Caco-2 (cell line): ENCODE results near the gene LOC101059915.
A peak's percentile ranks its signal among the peaks of the same experiment; 100 is the strongest.

Experiments
- BruUV-seq: library from RNA; stranded (reverse); fragments of 400-500 nt; replicated peaks from 2 replicates; lab custom pipeline; 2021; lab: Mats Ljungman, UMichigan
- CTCF ChIA-PET: fragments of 300-600 bp; sonication (Branson Sonifier 250); formaldehyde crosslinking; loops from one replicate; lab custom pipeline; 2022; ENCODE audit warnings: antibody characterized with exemption; lab: Charles Lee
- POLR2A ChIA-PET: fragments of 300-600 bp; sonication (Branson Sonifier 250); formaldehyde crosslinking; loops from one replicate; lab custom pipeline; 2022; ENCODE audit warnings: antibody characterized with exemption; lab: Charles Lee
- DNase-seq, 2 experiments: peaks; one replicate each; pipeline versions ENCODE4 v3.0.0 to v3.0.0-alpha.2; 2020 to 2022
- H3K27me3 ChIP-seq: replicated peaks from 2 replicates; pipeline ENCODE4 v1.6.0; 2011; ENCODE audit warnings: low read length; ENCODE audit not compliant: control insufficient read depth, insufficient read depth
- H3K36me3 ChIP-seq: 2 replicates; pipeline ENCODE4 v1.5.1; 2011; ENCODE audit warnings: low read length; ENCODE audit not compliant: control insufficient read depth, insufficient read depth
- H3K4me1 ChIP-seq: fragments of 250-450 bp; sonication (Bioruptor Pico); 2 replicates; pipeline ENCODE4 v1.5.1; 2020; ENCODE audit warnings: mild to moderate bottlenecking
- H3K4me3 ChIP-seq: 2 replicates; pipeline ENCODE4 v1.5.1; 2011; ENCODE audit warnings: low read depth, mild to moderate bottlenecking, control low read depth, low read length
- H3K9me3 ChIP-seq: fragments of 250-450 bp; sonication (Bioruptor Pico); 2 replicates; pipeline ENCODE4 v1.5.1; 2020; ENCODE audit warnings: mild to moderate bottlenecking, moderate library complexity
- H3K27ac Mint-ChIP-seq: one replicate; pipeline ENCODE4 v1.8.0; 2022; ENCODE audit warnings: mixed read lengths; ENCODE audit not compliant: unreplicated experiment
- H3K27me3 Mint-ChIP-seq: one replicate; pipeline ENCODE4 v1.8.0; 2022; ENCODE audit warnings: mixed read lengths; ENCODE audit not compliant: insufficient read depth, unreplicated experiment
- H3K36me3 Mint-ChIP-seq: one replicate; pipeline ENCODE4 v1.8.0; 2022; ENCODE audit warnings: mild to moderate bottlenecking, mixed read lengths; ENCODE audit not compliant: insufficient read depth, unreplicated experiment
- H3K4me1 Mint-ChIP-seq: one replicate; pipeline ENCODE4 v1.8.0; 2022; ENCODE audit warnings: low read depth, mixed read lengths; ENCODE audit not compliant: unreplicated experiment
- H3K4me3 Mint-ChIP-seq: one replicate; pipeline ENCODE4 v1.8.0; 2022; ENCODE audit warnings: mild to moderate bottlenecking, moderate library complexity, mixed read lengths; ENCODE audit not compliant: unreplicated experiment
- H3K9me3 Mint-ChIP-seq: one replicate; pipeline ENCODE4 v1.8.0; 2022; ENCODE audit warnings: mixed read lengths; ENCODE audit not compliant: unreplicated experiment
- intact Hi-C: fragments of 100-400 bp; cut with micrococcal nuclease; formaldehyde crosslinking; loops from one replicate; pipeline ENCODE4 v1.10.0; 2022; ENCODE audit not compliant: unreplicated experiment
- TF ChIP-seq, protein P1 (sequence below), 2 experiments: fragments of 200-600 bp in 1 of 2; IDR thresholded peaks; 1 replicate in 1 of 2; 2 replicates in 1 of 2; pipeline versions ENCODE4 v1.5.1 to v1.8.0; 2011 to 2022; ENCODE audit warnings: antibody characterized with exemption in 1 of 2, control low read depth in 1 of 2, inconsistent platforms in 1 of 2, low read depth in 1 of 2, low read length in 1 of 2, mild to moderate bottlenecking in 1 of 2, moderate library complexity in 1 of 2; ENCODE audit not compliant: insufficient read depth in 1 of 2, severe bottlenecking in 1 of 2, unreplicated experiment in 1 of 2

Gene LOC101059915

DNA sequence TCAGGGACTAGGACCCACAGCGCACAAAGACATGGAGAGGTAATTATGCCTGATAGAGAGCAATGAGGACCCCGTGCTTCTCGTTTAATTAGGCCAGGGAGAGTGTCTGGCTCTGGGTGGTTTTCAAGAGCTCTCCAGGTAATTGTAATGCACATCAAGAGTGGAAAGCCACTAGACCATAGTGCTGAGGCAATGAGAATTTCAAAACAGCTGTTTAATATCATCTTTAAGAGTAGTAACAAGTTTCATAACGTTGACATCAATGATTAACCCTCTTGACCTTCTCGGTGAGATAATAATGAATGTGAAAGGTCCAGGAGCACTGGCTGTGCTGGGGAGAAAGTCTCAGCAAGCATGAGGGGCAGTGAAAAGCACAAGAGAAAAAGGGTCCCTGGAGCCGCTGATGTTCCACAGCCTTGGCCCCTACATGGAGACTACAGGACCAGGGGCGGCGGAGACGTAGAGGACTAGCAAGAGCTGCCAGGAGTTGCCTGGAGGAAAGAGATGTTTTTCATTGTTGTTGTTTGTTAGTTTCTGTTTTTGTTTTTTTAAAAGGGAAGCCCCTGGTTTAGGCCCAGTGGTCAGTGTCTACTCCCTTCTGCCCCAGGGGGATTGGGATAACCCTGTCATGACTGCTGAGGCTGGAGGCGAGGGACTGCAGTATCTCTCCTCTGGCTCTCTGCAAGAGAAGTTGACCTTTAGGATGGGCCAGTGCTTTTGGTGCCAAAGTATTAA, 34.3 kb upstream of the LOC101059915 start:
- peak overlapping the region; percentile 19 for H3K27ac Mint-ChIP-seq
- TF ChIP-seq, protein P1, sequence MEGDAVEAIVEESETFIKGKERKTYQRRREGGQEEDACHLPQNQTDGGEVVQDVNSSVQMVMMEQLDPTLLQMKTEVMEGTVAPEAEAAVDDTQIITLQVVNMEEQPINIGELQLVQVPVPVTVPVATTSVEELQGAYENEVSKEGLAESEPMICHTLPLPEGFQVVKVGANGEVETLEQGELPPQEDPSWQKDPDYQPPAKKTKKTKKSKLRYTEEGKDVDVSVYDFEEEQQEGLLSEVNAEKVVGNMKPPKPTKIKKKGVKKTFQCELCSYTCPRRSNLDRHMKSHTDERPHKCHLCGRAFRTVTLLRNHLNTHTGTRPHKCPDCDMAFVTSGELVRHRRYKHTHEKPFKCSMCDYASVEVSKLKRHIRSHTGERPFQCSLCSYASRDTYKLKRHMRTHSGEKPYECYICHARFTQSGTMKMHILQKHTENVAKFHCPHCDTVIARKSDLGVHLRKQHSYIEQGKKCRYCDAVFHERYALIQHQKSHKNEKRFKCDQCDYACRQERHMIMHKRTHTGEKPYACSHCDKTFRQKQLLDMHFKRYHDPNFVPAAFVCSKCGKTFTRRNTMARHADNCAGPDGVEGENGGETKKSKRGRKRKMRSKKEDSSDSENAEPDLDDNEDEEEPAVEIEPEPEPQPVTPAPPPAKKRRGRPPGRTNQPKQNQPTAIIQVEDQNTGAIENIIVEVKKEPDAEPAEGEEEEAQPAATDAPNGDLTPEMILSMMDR (IDR thresholded peaks at IDR 0.05; ENCODE audit: insufficient read depth in 1 of 2, low read depth in 1 of 2, low read length in 1 of 2, severe bottlenecking in 1 of 2, unreplicated experiment in 1 of 2): no peak
- H3K4me3 ChIP-seq: no peak overlapping the region
- no peaks in the 10 kb centered on the region for H3K4me1 Mint-ChIP-seq
- no TSS peak for BruUV-seq
- H3K4me1 ChIP-seq: peaks cover 15% of the 10 kb centered on the region
- H3K27me3 ChIP-seq: no peaks in the 10 kb centered on the region
- H3K4me3 Mint-ChIP-seq: no peak overlapping the region
- CTCF ChIA-PET: no interaction called here
- no peaks in the 10 kb centered on the region for H3K9me3 ChIP-seq
- no peaks in the 10 kb centered on the region for H3K9me3 Mint-ChIP-seq
- no peak for DNase-seq
- no peaks in the 10 kb centered on the region for H3K27me3 Mint-ChIP-seq
- no peaks in the 10 kb centered on the region for H3K36me3 Mint-ChIP-seq
- intact Hi-C loops: no loop called here
- H3K36me3 ChIP-seq: no peaks in the 10 kb centered on the region
- POLR2A ChIA-PET: no interaction called here

DNA sequence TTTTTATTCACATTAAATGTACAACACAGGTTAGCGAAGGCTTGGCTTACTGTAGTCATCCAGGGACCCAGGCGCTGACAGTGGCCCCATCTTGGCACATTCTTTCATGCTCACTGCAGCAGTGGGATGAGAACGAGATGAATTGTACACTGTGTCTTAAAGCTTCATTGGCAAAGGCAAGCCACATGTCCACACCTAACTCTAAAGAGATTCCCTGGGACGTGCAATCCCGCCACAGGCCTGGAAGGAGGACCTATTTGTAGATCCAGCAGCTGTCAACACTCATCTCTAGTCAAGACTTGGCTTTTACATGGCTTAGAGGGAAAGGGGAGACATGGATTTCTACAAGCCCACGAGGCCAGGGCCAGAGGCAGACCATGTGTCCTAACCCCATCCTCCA, 33.0 kb upstream of the LOC101059915 start:
- POLR2A ChIA-PET: no interaction called here
- no peak overlapping the region for H3K4me3 ChIP-seq
- Mint-ChIP-seq H3K4me3 (no peak overlapping the region), H3K36me3 (no peaks in the 10 kb centered on the region), H3K27me3 (no peaks in the 10 kb centered on the region), H3K9me3 (no peaks in the 10 kb centered on the region), H3K4me1 (no peaks in the 10 kb centered on the region), H3K27ac (no peak overlapping the region)
- DNase-seq: no peak
- peaks cover 15% of the 10 kb centered on the region for H3K4me1 ChIP-seq
- TF ChIP-seq, protein P1 (IDR thresholded peaks at IDR 0.05; ENCODE audit: insufficient read depth in 1 of 2, low read depth in 1 of 2, low read length in 1 of 2, severe bottlenecking in 1 of 2, unreplicated experiment in 1 of 2): no peak
- H3K36me3 ChIP-seq: no peaks in the 10 kb centered on the region
- intact Hi-C loops: no loop called here
- CTCF ChIA-PET: no interaction called here
- no peaks in the 10 kb centered on the region for H3K27me3 ChIP-seq
- BruUV-seq: no TSS peak
- H3K9me3 ChIP-seq: no peaks in the 10 kb centered on the region

DNA sequence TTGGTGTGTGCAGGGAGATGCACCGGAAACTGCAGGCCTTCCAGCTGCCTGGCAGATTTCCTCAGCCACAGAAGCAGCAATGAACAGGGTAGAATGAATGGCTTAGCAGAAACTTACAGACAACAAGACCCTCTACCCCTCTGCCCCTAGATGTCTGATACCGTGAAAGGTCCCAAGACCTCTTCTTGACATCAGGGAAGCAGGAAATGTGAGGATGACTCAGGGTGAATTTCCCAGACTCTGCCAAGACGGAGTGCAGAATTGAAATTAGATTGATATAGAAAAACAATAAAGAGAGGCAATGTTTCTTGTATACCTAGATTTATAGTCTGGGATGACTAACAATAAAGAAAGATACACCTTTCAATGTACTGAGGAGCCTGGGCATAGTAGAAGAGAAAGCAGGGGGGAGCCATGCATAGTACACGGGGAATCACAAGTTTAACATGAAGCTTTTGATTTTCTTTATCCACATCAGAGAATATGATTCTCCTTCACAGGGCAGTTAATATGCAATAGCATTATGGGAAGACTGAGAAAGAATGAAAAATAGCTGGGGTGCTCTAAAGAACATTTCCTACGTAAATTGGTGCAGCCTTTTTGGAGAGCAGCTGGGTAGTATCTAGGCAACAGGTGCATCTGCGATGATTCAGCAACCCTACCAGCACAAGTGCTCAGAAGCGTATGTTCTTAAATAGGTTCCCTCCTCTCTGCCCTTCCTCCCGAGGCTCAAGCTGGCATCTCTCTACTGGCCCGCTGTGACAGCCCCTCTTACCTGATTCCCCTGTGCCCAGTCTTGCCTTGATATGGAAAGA, 30.7 kb upstream of the LOC101059915 start:
- ChIA-PET CTCF (no interaction called here), POLR2A (no interaction called here)
- Mint-ChIP-seq H3K27ac (no peak overlapping the region), H3K27me3 (no peaks in the 10 kb centered on the region), H3K4me3 (no peak overlapping the region), H3K9me3 (no peaks in the 10 kb centered on the region), H3K4me1 (no peaks in the 10 kb centered on the region), H3K36me3 (no peaks in the 10 kb centered on the region)
- Histone ChIP-seq H3K36me3 (no peaks in the 10 kb centered on the region), H3K4me1 (0 out of 2 replicates have a peak, but pooled peaks cover 6% of the 10 kb centered on the region), H3K9me3 (no peaks in the 10 kb centered on the region), H3K4me3 (no peak overlapping the region), H3K27me3 (no peaks in the 10 kb centered on the region)
- intact Hi-C loops: no loop called here
- TF ChIP-seq, protein P1 (IDR thresholded peaks at IDR 0.05; ENCODE audit: insufficient read depth in 1 of 2, low read depth in 1 of 2, low read length in 1 of 2, severe bottlenecking in 1 of 2, unreplicated experiment in 1 of 2): no peak
- DNase-seq: no peak
- no TSS peak for BruUV-seq
